Amniotic stem cell (primary cell): Measurements from ENCODE around the gene ZC3H8.
A peak's percentile ranks its signal among the peaks of the same experiment; 100 is the strongest.
"Not testable (repeated sequence)": the region's sequence is repeated elsewhere in the genome, so short reads cannot be mapped to it uniquely, and the experiment has no call there.

Source experiments
- DNase-seq: peaks from one replicate; lab custom pipeline; 2025; lab: John Stamatoyannopoulos, UW

ZC3H8 gene

DNA sequence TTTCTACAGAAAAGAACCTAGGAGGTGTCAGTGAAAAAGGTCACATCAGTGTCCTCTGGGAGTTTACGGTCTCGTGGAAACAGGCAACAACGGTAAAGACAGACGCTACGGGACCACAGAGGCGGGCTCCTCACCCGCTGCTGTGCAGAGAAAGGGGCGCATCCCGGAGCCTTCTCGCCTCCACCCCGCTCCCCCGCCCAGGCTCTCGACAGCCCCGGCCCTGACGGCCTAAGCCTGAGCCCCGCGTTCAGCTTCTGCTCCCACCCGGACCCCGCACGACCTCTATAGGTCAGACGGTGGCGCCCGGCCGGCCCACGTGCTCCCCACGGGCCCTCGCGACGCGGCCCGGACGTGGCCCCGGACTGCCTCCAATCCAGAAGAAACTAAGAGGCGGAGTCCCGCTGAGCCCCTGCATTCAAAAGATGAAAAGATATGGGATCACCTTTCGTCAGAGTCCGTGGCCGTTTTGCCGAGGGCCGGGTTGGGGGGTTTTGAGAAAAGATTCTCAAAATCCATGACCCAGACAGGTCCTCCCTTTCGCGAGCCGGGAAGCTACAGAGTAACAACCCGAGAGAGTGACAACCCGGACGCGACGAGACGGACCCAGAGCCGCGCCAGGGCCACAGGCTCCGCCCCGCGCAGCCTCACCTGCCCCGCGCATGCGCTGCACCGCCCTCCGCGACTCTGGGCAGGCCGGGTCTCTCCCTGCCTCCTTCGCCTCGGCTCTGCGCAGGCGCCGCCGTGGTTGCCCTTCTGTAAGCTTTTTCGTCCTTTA lies at the start of gene ZC3H8:
Gene ZC3H8 (minus strand): TSS at position 577 of the 775 bp plus-strand sequence. CDS start 61 bp downstream, at position 516.
- DNase-seq = peak; percentile 70

DNA sequence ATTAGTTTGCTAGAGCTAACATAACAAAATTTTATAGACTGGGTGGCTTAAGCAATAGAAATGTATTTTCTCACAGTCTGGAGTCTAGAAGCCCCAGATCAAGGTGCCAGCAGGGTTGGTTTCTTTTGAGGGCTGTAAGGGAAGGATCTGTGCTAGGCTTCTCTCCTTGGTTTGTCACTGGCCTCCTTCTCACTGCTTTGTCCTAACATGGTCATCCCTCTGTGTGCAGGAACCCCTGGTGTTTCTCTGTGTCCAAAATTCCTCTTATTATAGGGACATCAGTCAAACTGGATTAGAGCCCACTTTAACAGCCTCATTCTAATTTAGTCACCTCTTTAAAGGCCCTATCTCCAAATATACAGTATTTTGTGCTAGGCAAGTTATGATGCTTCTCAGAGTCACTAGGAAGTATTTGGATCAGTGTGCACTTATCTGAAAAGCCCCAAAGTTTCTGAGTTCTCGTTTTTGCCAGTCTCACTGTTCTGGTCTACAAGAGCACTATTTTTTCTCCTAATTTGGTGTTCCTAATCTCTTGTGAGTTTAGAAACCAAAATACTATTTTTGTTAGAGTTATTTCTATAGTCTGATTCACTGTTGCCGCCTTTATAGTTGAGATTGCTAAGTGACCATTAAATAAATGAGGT lies 49.6 kb upstream of the ZC3H8 start:
- DNase-seq = no peak

DNA sequence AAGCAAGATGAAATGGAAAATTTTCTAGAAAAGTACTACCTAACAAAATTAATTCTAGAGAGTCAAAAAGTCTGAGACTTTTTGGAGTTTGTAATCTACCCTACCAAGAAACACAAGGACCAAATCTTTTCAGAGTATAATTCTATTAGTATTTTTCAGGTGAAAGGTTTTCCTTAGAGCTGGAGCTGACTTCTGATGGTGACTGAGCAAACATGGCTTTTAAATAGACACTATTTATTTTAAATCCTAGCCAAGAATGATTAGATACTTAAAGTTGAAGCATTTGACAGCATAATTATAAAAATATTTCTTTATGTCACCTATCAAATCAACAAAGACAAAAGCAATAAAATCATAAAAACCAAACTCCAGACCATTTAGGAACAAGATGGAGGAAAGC lies 47.1 kb upstream of the ZC3H8 start:
- DNase-seq = no peak

DNA sequence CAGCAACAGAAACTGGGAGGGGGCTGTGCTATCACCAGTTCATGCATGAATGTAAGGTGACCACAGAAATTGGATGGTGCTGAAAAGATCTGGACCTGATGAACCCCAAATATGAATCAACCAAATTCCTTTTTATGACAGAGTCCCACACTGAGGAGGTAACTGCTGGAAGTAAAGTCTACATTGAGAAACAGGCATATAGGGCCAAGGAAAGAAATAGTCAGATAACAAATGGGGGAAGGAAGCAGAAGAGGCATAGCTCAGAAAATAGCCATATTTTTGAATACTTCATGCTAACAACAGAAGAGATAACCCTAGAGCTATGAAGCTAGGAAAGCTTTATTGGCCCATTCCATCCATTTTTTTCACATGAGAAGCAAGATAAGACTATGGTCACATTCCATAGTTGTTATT lies 46.3 kb upstream of the ZC3H8 start:
- DNase-seq = no peak

DNA sequence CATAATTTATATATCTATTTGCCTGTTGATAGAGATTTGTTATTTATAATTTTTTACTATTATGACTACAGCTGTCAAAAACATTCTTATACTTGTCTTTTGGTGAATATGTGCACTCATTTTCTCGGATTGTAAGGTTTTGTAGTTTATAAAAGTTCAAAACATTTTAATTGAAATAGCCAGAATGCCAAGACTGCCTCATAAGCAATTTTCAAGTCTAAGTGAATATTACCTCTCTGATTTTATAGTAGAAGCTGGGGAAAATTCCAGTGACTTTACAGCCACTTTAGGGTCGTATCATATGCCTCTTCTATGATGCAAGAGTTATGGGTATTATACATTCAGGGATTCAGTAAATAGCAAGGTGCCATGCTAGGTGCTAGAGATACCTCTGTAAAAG lies 41.6 kb upstream of the ZC3H8 start:
- no peak for DNase-seq

DNA sequence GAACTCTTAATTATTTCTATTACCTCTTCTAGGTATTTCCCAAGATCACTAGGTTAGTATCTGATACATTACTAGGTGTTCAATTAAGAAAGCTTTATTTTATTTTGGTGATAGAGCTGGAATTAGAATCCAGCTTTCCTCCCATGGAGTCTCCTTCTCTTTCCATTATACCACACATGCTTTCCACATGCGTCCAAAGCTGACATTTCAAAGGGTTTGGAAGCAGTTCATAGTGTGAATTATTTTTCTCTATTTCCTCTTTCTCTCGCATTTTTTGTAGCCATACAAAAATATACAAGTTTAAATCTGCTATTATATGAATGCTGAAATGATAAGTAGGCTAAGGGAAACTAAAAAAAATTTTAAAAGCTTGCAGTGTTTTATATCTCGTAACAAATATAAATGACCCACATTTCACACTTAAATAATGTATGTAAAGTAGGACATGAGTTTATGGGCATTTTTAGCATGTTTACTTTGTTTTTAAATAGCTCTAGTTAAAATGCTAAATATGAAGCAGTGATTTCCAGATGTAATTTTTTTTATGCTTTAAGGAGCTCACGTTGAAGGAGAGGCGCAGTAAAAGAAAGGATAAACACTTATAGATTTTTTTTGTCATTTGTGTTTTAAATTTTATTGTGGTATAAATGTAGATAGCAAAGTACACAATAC lies 40.7 kb upstream of the ZC3H8 start:
- no peak for DNase-seq

DNA sequence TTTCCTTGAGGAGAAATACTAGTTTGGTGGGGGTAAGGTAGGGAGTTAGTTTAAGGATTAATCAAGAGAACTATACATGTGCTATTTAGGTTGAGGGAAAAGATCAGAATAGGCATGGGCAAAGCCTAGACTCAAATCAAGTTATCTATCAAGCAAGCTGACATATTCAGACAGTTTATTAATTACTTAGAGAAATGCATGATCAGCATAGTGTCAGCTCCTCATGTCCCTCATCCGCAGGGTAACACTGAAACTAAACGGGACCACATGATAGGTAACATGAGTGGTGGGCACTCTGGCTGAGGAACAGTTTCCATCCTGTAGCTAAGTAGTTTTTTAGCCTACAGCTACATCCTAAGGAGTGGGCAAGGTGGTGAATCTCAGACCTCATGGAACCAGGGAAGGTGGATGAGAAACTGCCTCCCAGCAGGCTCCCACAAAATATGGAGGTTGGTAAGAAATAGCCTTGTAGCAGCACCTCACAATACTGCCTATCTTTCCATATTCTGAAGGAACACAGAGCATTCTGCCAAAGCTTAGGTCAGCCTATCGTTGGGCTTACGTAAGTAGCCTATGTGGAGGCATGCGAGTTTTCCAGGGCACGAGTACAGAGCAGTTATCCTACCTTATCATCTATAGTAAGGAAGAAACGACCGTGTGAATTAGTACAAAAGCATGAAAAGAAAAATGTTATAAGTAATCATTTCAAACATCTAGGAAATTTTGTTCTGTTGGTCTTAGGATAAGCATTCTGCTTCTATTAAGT lies 39.0 kb upstream of the ZC3H8 start:
- DNase-seq = no peak

DNA sequence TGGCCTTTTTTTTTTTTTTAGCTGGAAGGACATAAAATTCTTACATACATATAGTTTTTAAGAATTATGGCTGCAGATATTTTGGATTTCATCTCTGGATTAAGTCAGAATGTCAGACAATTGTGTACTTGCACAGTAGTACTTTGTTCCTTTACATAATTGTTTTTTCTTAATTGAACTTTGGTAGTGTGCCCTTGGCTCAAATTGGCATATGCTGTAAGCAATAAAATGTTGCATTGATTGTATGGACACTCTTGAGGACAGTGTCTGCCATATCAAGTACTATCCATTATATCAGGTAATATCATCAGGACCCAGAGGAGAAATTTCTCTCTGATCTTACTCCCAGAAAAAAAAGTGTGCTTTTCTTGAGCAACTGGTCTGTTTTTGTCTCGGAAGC lies 35.8 kb upstream of the ZC3H8 start:
- DNase-seq = no peak

DNA sequence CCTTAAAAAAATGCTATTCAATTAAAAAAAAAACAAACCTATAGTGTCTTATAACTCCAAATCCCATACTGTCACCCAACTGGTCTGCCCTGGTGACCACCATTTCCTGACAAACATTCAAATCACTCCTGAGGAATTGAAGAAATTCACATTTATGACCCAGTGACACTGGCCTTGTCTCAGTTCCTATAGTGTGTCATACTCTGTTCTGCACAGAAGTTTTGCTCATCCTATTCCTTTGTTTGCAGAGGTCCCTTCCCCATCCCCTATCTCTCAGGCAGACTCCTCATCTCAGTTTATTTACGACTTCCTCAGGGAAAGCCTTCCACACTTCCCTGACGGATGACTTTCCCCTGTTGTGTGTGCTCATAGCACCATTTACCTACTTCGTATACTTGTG lies 35.2 kb upstream of the ZC3H8 start:
- DNase-seq = no peak

DNA sequence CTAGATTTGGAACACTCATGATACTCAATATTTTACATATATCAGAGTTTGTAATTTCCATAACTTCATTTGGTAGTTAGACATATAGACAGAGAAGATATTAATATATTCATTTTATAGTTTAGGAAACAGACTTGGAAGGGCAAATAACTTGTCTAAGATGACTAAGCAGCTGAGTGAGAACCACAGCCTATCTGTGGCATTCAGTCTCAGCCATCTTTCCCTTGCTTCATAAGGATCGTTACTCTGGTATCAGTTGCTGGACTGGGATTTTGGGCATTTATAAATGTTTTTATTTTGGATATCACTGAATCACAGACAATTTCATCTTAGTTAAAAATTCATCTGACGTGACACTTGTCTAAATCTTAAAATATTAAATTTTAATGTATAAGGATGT lies 28.7 kb upstream of the ZC3H8 start:
- not testable (repeated sequence) for DNase-seq

DNA sequence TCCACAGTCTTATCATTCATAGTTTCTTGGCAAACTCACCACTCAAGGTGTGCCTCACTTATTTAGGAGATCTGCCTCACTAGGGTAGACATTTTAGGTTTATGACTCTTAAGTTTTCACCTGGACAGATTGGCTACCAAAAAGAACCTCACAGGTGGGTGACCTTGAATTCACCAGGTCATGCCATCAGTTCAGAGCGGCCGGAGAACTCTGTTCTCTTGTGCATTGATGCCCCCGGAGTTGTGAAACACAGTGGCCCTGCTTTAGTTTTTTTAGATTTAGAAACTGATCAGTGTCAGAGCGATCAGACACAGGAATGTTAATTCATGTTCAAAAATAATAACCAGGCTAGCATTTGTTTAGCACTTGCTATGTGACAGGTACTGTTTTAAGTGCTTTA lies 27.2 kb upstream of the ZC3H8 start:
- not testable (repeated sequence) for DNase-seq

DNA sequence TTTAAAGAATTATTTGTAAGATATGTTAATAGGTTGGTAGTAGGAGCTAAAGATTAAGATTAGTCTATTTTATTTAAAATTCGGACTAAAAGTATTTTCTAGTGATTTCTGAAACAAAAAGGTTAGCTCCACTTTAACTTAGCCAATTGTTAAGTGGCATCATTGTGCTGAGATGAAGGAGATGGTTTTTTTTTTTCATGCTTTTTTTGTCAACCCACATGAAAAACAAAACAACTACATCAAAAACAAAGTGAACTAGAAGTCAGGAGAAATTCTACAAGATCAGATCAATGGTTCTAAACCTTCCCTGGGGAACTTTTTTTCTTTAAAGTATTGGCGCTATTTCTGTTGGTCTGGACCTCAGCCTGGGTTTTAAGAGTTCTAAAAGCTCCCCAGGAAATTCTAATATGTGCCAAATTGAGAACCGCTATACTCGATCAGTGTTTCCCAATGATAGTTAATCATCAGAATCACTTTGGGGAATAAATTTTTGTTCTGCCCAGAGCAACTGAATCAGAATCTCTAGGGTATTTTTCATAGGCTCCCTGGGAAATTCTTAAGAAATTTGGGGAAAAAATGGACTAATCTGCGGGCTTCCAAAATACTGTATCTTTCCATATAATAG lies 22.9 kb upstream of the ZC3H8 start:
- DNase-seq = no peak

DNA sequence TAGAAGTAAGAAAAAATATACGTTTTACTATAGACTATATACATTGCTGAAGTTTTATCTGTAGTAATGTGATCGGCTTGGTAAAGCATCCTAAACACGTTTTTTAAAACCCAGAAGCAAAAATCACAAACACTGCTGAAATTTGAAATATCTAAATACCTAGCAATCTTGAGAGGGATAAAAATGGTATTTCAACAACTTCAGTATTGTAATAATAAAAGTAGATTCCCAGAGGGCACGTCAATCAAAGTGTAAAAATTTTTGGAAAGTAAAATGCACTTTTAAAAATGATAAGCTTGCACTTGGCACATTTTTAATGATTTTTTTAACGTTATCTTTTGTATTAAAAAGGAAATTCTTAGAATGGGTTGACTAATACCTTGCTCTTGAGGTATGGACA lies 22.1 kb upstream of the ZC3H8 start:
- DNase-seq = no peak

DNA sequence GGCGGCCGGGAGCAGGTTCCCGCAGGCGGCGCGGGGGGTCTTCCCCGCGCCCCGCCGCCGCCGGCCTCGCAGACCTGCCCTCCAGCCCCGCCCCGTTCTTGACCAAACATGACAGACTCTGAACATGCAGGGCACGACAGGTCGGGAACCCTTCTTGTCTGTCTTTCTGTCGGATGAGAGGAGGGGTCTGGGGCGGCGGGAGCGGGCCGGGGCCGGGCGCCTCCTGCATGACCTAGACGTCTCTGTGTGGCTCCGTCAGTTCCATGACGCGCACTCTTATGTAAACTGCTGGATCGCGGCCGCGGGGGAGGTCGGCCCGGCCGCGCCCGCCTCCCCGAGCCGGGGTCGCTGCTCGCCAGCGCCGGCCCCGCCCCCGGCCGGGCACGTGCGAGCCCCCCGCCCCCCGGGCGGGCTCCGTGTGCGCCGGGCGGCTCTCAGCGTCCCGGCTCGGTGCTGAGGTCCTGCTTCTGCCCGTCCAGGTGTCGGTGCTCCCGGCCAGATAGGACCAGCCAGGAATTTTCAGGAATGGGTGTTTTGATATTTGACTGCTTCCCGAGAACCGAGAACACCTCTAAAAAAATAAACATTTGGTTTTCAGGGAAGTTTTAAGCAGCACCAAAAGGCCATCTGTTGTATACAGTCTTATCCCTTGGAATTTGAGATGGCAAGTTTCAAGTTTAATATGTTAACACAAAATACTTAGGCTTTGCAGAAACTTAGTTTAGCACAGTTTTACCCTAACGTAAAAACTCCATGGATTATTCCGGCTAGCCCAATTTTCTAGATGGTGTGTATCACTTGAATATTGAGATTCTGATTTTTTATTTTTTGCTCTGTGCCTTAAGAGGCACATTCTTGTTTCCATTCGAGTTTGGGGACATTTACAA lies 21.3 kb upstream of the ZC3H8 start:
- peak; percentile 66 for DNase-seq

DNA sequence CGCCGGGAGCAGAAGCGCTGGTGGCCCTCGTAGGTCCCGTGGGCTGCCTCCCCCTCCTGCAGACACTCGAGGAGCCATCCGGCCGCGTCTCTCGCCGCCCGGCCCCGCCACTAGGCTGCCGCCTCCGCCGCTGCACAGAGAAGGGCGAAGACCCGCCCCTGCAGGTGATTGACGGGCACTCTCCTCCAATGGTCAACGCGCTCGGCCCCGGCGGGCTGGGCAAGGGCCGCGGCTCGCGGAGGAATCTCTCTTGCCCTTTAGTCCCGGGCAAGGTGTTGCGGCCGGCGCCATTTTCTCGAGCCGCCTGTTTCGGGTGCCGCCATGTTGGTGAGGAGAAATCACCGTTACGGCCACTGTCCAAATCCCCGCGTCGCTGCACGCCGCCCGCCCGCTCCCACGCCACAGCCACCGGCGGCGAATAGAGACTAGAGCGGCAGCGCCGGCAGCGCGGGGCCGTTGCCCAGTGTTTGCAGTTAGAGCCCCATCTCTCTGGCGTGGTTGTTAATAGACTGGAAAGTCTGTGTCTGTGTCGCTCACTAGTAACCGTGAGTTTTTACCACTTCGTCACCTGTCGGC lies 20.6 kb upstream of the ZC3H8 start, which contains the start of gene ZC3H6:
Gene ZC3H6 (plus strand): TSS at position 287 of the 576 bp plus-strand sequence. CDS start 398 bp downstream, outside the sequence.
- DNase-seq = peak; percentile 91

DNA sequence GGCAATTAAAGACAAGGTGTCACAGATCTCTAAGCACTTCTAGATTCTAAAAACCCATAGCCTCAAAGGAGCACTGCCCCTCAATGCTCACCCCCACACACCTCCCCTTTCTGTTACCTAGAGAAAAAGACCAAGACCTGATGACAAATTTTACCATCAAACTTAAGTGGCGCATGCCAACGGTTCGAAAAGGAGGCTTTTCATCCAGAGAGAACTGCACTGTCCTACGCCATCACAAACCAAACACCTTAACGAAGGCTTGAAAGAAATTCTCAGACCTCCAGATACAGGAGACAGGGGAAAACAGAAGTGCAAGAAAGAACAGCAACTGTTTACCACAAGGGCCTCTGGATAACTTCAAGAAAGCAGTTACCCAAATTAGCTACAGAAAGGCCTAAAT lies 18.5 kb upstream of the ZC3H8 start:
- no peak for DNase-seq

DNA sequence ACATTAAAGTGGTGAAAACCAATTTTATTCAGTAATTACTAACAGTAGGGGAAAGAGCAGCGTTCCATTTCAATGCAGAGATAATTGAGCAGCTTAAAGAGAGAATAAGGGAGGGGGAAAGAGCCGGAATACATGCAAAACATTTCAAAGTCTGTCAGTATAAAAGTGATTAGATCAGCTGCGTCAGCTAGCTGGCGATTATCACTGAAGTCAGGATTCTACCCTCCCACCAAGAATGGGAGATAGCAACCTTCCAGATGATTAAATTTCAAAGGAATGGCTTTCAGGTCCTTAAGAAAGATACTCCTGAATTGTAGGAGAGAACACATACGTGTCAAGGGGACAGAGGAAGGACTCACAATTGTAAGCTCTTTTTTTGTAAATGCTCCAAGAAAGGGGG lies 17.8 kb upstream of the ZC3H8 start:
- no peak for DNase-seq

DNA sequence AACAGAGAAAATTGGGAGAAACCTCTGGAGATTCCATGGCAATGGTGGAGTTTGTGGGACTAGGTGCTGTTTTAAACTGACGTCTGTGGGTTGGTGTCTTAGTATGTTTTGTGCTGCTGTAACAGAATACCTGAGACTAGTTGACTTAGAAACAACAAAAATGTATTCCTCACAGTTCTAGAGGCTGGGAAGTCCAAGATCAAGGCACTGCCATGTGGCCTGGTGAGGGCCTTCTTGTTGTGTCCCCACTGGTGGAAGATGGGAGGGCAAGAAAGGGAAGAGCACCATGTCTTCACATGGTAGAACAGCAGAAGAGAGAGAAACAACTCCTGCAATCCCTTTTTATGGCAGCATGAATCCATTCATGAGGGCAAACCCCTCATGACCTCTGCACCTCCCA lies 13.7 kb upstream of the ZC3H8 start:
- no peak for DNase-seq

DNA sequence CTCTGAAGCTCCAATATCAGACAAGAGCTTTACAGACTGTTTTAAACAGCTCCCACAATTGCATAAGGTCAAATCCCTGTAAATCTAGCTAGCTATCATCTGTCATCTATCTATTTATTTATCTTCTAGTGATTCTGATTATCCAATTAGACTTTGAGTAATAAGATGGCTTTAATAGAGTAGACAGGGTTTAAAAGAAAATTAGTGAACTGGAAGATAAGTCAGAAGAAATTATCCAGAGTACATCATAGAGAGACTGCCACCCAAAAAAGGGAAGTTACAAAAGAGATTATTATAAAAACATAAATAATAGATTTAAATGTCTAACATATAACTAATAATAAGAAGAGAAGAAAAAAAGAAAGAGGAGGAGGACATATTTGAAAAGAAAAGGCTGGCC lies 8.0 kb upstream of the ZC3H8 start:
- no peak for DNase-seq

DNA sequence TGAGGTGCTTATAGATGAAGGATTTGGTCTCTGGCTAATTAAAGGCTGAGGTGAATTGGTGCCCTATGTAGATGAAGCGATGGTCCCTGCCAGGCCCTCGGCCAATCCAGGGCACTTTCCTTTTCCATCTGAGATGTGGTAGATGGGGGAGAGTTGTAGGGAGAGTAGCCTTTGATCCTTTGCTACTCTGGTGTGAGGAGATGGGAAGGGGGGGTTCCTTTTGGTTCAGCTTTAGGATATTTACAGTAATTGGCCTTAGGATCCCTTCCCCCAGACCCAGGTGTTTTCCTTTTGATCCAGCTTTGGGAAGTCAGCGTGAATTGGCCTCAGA lies 5.4 kb upstream of the ZC3H8 start:
- DNase-seq = no peak
